Sciatic nerve (tissue), 2 donors: ENCODE data around the gene ZKSCAN3. TPM values are rescaled to one million over a fixed set of nuclear protein-coding genes. Genes with fewer than 3 reads are reported as not detected.
"Not testable (repeated sequence)": the region's sequence is repeated elsewhere in the genome, so short reads cannot be mapped to it uniquely, and the experiment has no call there.

ENCODE experiments used
- ATAC-seq: fragments of 200-7000 bp; cut with Tn5 transposase; one replicate; pipeline ENCODE4 v1.9.1; 2020; ENCODE audit warnings: mild to moderate bottlenecking, moderate library complexity
- DNase-seq: peaks from one replicate; pipeline ENCODE4 v3.0.0-alpha.2; 2020; ENCODE audit warnings: low spot score
- intact Hi-C: fragments of 100-400 bp; cut with DNase I; formaldehyde crosslinking; loops from one replicate; pipeline ENCODE4 v1.14.2; 2022
- total RNA-seq: library from RNA; stranded (reverse); fragmentation: NEBNext Ultra II Directional; extraction: Animal tissue kit (Norgen Biotek cat#: 25700); gene quantifications from one replicate; pipeline ENCODE4 v1.2.1, GENCODE V29; 2021
- donor health status: DM: no; HTN: no; CAD: no.
- donor health status: DM: no; HTN: no; CAD: no.

The ZKSCAN3 gene
- 7.8 TPM for total RNA-seq

- DNase-seq (peak; percentile 88), ATAC-seq (peak; percentile 95)
- intact Hi-C loops = no loop called here
Measured at GRCh38 chr6:28349892-28350737, at the start of gene ZKSCAN3. TSS of gene ZKSCAN3 (plus strand) at chr6:28349947. CDS start at chr6:28359587, 9,640 bp downstream.

DNA sequence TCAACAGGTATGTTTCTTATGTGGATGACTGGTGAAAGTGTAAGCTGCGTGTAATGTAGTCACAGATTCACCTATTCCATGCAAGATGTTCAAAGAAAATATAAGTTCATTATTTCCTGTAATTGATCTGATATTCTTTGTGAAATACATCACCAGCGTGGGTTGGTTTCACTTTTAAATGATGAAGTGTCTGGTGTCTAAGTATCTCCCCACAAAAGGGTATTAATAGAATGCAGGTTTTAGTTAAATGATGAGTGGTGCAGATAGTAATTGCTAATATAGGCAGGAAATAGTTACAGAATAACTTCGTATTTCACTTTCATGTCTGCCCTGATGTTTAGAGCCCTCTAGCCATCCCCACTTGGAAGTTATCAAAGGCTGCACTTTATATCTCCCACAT lies 46.2 kb upstream of the ZKSCAN3 start:
- ATAC-seq = no peak
- DNase-seq = no peak
- intact Hi-C loops = no loop called here

DNA sequence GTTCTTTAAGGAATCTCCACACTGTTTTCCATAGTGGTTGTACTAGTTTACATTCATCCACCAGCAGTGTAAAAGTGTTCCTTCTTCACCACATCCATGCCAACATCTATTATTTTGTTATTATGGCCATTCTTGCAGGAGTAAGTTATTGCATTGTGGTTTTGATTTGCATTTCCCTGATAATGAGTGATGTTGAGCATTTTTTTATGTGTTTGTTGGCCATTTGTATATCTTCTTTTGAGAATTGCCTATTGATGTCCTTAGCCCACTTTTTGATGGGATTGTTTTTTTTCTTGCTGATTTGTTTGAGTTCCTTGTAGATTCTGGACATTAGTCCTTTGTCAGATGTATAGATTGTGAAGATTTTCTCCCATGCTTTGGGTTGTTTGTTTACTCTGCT lies 43.4 kb upstream of the ZKSCAN3 start:
- intact Hi-C loops, ATAC-seq, DNase-seq: not testable (repeated sequence)

- DNase-seq = no peak
- intact Hi-C loops = loop anchor here (10.0 kb wide), 1 partner anchor 214 kb away; the partner anchor contains the start of gene GPX5
- ATAC-seq = no peak
Measured at GRCh38 chr6:28311139-28311823, 38.5 kb upstream of the ZKSCAN3 start.

DNA sequence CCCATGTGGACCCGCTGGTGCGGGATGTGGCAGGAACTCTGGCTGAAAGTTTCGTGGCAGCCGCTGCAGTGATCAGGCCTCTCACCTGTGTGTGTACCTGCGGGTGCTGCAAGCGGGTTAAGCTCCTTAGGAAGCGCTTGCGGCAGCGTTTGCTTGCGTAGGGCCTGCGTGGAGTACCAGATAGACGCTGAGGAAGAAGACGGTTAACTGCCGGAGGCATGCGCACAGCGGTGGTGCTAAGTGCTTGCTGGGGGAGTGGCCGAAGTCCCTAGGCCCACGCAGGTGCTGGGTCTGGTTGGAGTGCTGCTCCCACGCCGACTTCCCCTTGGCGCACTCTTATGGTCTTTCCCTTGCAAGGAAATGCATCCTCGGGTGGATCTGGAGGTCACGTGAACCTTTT lies 36.8 kb upstream of the ZKSCAN3 start:
- no peak for DNase-seq
- ATAC-seq = no peak
- intact Hi-C loops = loop anchor here (10.0 kb wide), 1 partner anchor 212 kb away; the partner anchor contains the start of gene GPX5

DNA sequence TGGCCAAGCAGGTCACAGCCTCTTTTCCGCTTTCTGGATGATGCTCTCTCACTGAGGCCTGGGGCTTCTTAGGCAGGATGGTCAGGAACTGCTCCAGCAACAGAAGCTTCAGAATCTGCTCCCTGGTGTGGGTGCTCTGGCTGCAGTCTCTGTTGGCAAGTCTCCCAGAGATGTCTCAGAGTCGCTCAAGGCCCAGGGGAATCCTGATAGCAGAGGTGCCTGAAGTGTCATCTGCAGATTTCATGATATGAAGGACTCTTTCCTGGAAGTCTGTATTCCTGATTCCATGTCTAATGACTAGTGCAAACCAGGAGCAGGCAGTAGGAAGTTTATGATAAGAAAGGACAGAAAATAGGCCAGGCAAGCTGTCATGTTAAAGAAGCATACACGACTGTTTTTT lies 34.1 kb upstream of the ZKSCAN3 start:
- intact Hi-C loops = loop anchor here (10.0 kb wide), 1 partner anchor 209 kb away; the partner anchor contains the start of gene GPX5
- ATAC-seq = no peak
- DNase-seq = no peak

DNA sequence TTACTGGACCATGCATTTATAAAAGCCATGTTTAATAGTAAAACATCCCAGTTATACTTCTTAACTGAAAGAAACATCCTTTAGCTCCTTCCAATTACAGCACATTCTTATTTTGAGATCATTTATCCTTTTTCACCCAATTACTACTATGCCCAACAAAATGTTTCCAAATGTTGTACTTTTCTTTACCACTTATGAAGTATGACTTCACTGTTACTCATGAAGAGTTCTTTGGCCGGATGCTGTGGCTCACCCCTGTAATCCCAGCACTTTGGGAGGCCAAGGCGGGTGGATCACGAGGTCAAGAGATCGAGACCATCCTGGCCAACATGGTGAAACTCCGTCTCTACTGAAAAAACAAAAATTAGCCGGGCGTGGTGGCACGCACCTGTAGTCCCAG lies 31.9 kb upstream of the ZKSCAN3 start:
- ATAC-seq, DNase-seq: not testable (repeated sequence)
- intact Hi-C loops = loop anchor here (10.0 kb wide), 1 partner anchor 207 kb away; the partner anchor contains the start of gene GPX5

GRCh38 chr6:28322661-28323060 lies 27.1 kb upstream of the ZKSCAN3 start:
- intact Hi-C loops = no loop called here
- DNase-seq = no peak
- no peak for ATAC-seq

DNA sequence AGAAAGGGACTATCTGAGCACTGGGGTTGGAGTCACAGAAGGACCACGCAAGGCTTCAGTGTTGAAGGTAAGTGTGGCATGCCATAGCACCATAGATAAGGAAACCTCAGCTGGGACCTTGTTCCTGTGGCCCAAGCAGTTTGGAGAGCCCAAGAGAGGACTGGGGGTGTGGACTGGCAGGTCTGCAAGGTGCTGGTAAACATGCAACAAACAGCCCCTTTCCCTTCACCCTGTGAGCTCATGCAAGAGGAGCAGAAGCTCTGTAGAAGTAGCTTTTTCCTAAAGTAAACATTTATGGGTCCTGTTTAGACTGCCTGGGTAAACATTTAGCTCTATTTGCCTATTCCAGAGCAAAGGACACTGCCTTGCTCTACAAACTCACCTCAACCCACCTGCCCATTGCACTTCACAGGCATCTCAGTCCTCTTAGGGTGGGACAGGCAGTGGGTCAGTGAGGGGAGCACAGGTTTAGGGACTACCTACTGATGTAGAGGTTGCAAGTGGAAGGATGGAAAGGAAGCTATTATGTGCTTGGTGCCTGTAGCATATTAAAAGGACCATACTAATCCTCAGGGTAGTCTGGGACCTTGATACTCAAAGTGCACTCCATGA lies 25.8 kb upstream of the ZKSCAN3 start:
- intact Hi-C loops = no loop called here
- ATAC-seq = no peak
- DNase-seq = no peak

- intact Hi-C loops = no loop called here
- DNase-seq = no peak
- ATAC-seq = no peak
Measured at GRCh38 chr6:28326371-28326948, 23.3 kb upstream of the ZKSCAN3 start.

- DNase-seq = no peak
- intact Hi-C loops = no loop called here
- ATAC-seq = no peak
Measured at GRCh38 chr6:28330041-28330440, 19.7 kb upstream of the ZKSCAN3 start.

- intact Hi-C loops = no loop called here
- DNase-seq (no peak), ATAC-seq (no peak)
Measured at GRCh38 chr6:28333047-28333446, 16.7 kb upstream of the ZKSCAN3 start.

DNA sequence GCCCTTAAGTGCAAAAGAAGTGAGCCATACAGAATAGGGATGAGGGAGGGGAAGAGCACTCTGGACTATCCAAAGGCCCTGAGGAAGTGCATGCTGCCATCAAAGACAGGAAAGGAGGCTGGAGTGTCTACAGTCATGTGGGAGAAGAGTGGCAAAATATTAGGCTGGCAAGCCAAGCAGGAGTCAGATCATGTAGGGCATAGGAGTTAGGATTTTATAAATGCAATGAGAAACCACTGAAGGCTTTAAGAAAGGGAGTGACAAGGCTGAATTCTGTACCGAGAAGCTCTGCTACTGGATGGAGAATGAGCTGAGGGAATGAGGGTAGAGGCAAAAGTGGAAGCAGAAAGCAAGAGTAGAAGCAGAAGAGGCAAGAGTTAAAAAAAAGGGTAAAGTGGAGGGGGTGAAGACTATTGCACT lies 16.1 kb upstream of the ZKSCAN3 start:
- intact Hi-C loops = no loop called here
- DNase-seq (no peak), ATAC-seq (no peak)

GRCh38 chr6:28334286-28335039 lies 15.3 kb upstream of the ZKSCAN3 start:
- intact Hi-C loops = no loop called here
- ATAC-seq (no peak), DNase-seq (no peak)

GRCh38 chr6:28335040-28335563 lies 14.6 kb upstream of the ZKSCAN3 start:
- DNase-seq (no peak), ATAC-seq (no peak)
- intact Hi-C loops = no loop called here

GRCh38 chr6:28335564-28336283 lies 14.0 kb upstream of the ZKSCAN3 start, which contains the start of gene ZSCAN31:
TSS of gene ZSCAN31 (minus strand) at chr6:28336148. CDS start at chr6:28329683, 6,465 bp downstream.
- DNase-seq (peak; percentile 95), ATAC-seq (peak; percentile 98)
- intact Hi-C loops = no loop called here

- intact Hi-C loops = no loop called here
- ATAC-seq (peak; percentile 58), DNase-seq (no peak)
Measured at GRCh38 chr6:28336284-28337120, 13.2 kb upstream of the ZKSCAN3 start.
